HFFc6 (cell line): ENCODE data around the gene POLR2H. TPM values are rescaled to one million over a fixed set of nuclear protein-coding genes. Genes with fewer than 3 reads are reported as not detected.
"Not testable (repeated sequence)": the region's sequence is repeated elsewhere in the genome, so short reads cannot be mapped to it uniquely, and the experiment has no call there.

Experiments
- DNase-seq: peaks from one replicate; pipeline ENCODE4 v3.0.0-alpha.2; 2018
- H3K27ac Mint-ChIP-seq: 2 replicates; pipeline ENCODE4 v1.8.0; 2020; ENCODE audit warnings: mild to moderate bottlenecking, mixed read lengths
- H3K27me3 Mint-ChIP-seq: 2 replicates; pipeline ENCODE4 v1.8.0; 2021; ENCODE audit warnings: mild to moderate bottlenecking, moderate library complexity, mixed read lengths; ENCODE audit not compliant: insufficient read depth
- H3K36me3 Mint-ChIP-seq: 2 replicates; pipeline ENCODE4 v1.8.0; 2021; ENCODE audit warnings: low read depth, mixed read lengths
- H3K4me1 Mint-ChIP-seq: 2 replicates; pipeline ENCODE4 v1.8.0; 2020; ENCODE audit warnings: low read depth, mixed read lengths
- H3K4me3 Mint-ChIP-seq: 2 replicates; pipeline ENCODE4 v1.8.0; 2020; ENCODE audit warnings: mild to moderate bottlenecking, moderate library complexity, mixed read lengths
- H3K9me3 Mint-ChIP-seq: 2 replicates; pipeline ENCODE4 v1.8.0; 2020; ENCODE audit warnings: mild to moderate bottlenecking, mixed read lengths
- CTCF ChIP-seq: fragments of 200-600 bp; sonication (generic); IDR thresholded peaks from 2 replicates; pipeline ENCODE4 v1.5.0; 2021; ENCODE audit warnings: antibody characterized with exemption, mild to moderate bottlenecking
- total RNA-seq, 6 experiments: library from RNA; stranded (reverse); fragmentation: NEBNext Ultra II Directional; extraction: Animal tissue kit (Norgen Biotek cat#: 25700); gene quantifications; 2 replicates in 1 of 6; 3 replicates in 5 of 6; pipeline ENCODE4 v1.2.3, GENCODE V29; 2021

POLR2H gene
- total RNA-seq, 6 experiments from 2014 or later = 45.4 to 68.6 (median 50.1) TPM

GRCh38 chr3:184339001-184339400 is 22.5 kb upstream of the POLR2H start:
- Mint-ChIP-seq H3K27me3 (peaks cover 21% of the 10 kb centered on the region), H3K9me3 (no peaks in the 10 kb centered on the region), H3K4me3 (peak overlapping the region; percentile 40; the same call in 1 of the 2 replicates), H3K27ac (peak overlapping the region; percentile 97; the same call in 1 of the 2 replicates), H3K4me1 (peaks cover 76% of the 10 kb centered on the region), H3K36me3 (peaks cover 32% of the 10 kb centered on the region)
- no peak for DNase-seq
- no peak for TF ChIP-seq CTCF

- not testable (repeated sequence) for DNase-seq, H3K9me3 Mint-ChIP-seq, H3K4me3 Mint-ChIP-seq
- peaks cover 19% of the 10 kb centered on the region for H3K27me3 Mint-ChIP-seq
- H3K4me1 Mint-ChIP-seq = peaks cover 71% of the 10 kb centered on the region
- peak overlapping the region; percentile 79; the same call in 1 of the 2 replicates for H3K27ac Mint-ChIP-seq
- peaks cover 27% of the 10 kb centered on the region for H3K36me3 Mint-ChIP-seq
Observed at GRCh38 chr3:184339451-184340135, 21.9 kb upstream of the POLR2H start.

GRCh38 chr3:184341925-184342324 is 19.6 kb upstream of the POLR2H start:
- H3K27me3 Mint-ChIP-seq = peaks cover 12% of the 10 kb centered on the region
- H3K27ac Mint-ChIP-seq = no peak overlapping the region
- H3K9me3 Mint-ChIP-seq = no peaks in the 10 kb centered on the region
- TF ChIP-seq CTCF = no peak
- H3K4me1 Mint-ChIP-seq = peaks cover 62% of the 10 kb centered on the region
- DNase-seq = no peak
- H3K4me3 Mint-ChIP-seq = no peak overlapping the region
- peaks cover 27% of the 10 kb centered on the region for H3K36me3 Mint-ChIP-seq

GRCh38 chr3:184343200-184343876 is 18.2 kb upstream of the POLR2H start:
- H3K9me3 Mint-ChIP-seq = no peaks in the 10 kb centered on the region
- peak; percentile 15 for DNase-seq
- peak overlapping the region; percentile 22; the same call in 1 of the 2 replicates for H3K27ac Mint-ChIP-seq
- peaks cover 56% of the 10 kb centered on the region for H3K4me1 Mint-ChIP-seq
- peaks cover 7% of the 10 kb centered on the region for H3K27me3 Mint-ChIP-seq
- peaks cover 18% of the 10 kb centered on the region for H3K36me3 Mint-ChIP-seq
- H3K4me3 Mint-ChIP-seq = no peak overlapping the region
- TF ChIP-seq CTCF = no peak

GRCh38 chr3:184344579-184345316 is 16.8 kb upstream of the POLR2H start:
- no peak for DNase-seq
- Mint-ChIP-seq H3K4me3 (no peak overlapping the region), H3K27ac (no peak overlapping the region), H3K36me3 (peaks cover 18% of the 10 kb centered on the region), H3K27me3 (peaks cover 7% of the 10 kb centered on the region), H3K9me3 (no peaks in the 10 kb centered on the region), H3K4me1 (peaks cover 48% of the 10 kb centered on the region)
- TF ChIP-seq CTCF = no peak
